K562 (cell line): ENCODE measurements around the gene GAL3ST3. TPM values are rescaled to one million over a fixed set of nuclear protein-coding genes. Genes with fewer than 3 reads are reported as not detected.

Experiments used
- CTBP1 ChIP-seq: fragments of 450-650 bp; IDR thresholded peaks from 2 replicates; pipeline ENCODE4 v1.6.1; 2016; ENCODE audit warnings: borderline replicate concordance
- CTCF ChIP-seq, 3 experiments: IDR thresholded peaks in 2 of 3; conservative IDR thresholded peaks in 1 of 3; 2 replicates each; pipeline ENCODE4 v1.5.1; 2011 to 2012; ENCODE audit warnings: low read length in 3 of 3, mild to moderate bottlenecking in 3 of 3, control low read depth in 2 of 3, improper control_type of control experiment in 1 of 3, inconsistent platforms in 1 of 3, low read depth in 1 of 3, mixed read lengths in 1 of 3, moderate library complexity in 1 of 3; ENCODE audit not compliant: insufficient read depth in 2 of 3
- ETV1 ChIP-seq: fragments of 450-650 bp; conservative IDR thresholded peaks from 2 replicates; pipeline ENCODE4 v1.6.1; 2016; ENCODE audit warnings: missing genetic modification characterization, control low read depth, low read depth, missing compliant biosample characterization
- GATAD2B ChIP-seq: fragments of 450-650 bp; IDR thresholded peaks from 2 replicates; pipeline ENCODE4 v1.6.1; 2017; ENCODE audit warnings: mild to moderate bottlenecking, borderline replicate concordance
- HMBOX1 ChIP-seq: sonication (generic); IDR thresholded peaks from 2 replicates; pipeline ENCODE4 v1.6.1; 2016
- KDM1A ChIP-seq, 2 experiments: fragments of 450-650 bp; IDR thresholded peaks; 2 replicates each; pipeline ENCODE4 v1.6.1; 2016; ENCODE audit warnings: mild to moderate bottlenecking in 2 of 2
- KLF6 ChIP-seq: fragments of 250-450 bp; sonication (Bioruptor Pico); IDR thresholded peaks from 2 replicates; pipeline ENCODE4 v1.4.0; 2020; ENCODE audit warnings: mild to moderate bottlenecking, moderate library complexity, borderline replicate concordance
- MEF2A ChIP-seq: IDR thresholded peaks from 2 replicates; pipeline ENCODE4 v1.6.1; 2011; ENCODE audit warnings: low read depth, mild to moderate bottlenecking, low read length, moderate library complexity; ENCODE audit not compliant: control insufficient read depth
- MEF2D ChIP-seq: conservative IDR thresholded peaks from 2 replicates; pipeline ENCODE4 v1.6.1; 2016; ENCODE audit warnings: low read depth, missing genetic modification characterization, missing compliant biosample characterization
- NR2C2 ChIP-seq, 2 experiments: fragments of 200-800 bp in 1 of 2; sonication (Bioruptor generic) in 1 of 2; sonication (generic) in 1 of 2; formaldehyde crosslinking in 1 of 2; IDR thresholded peaks; 2 replicates each; pipeline versions ENCODE4 v1.6.1 to v1.8.0; 2016 to 2022; ENCODE audit warnings: mild to moderate bottlenecking in 1 of 2, missing compliant biosample characterization in 1 of 2, missing genetic modification characterization in 1 of 2, missing genetic modification reagents in 1 of 2
- PHTF2 ChIP-seq: fragments of 250-450 bp; sonication (Bioruptor Pico); IDR thresholded peaks from 2 replicates; pipeline ENCODE4 v1.5.0; 2021; ENCODE audit warnings: mild to moderate bottlenecking
- POLR2A ChIP-seq: fragments of 450-650 bp; conservative IDR thresholded peaks from 2 replicates; pipeline ENCODE4 v1.6.1; 2016
- RCOR1 ChIP-seq, 2 experiments: IDR thresholded peaks; 2 replicates each; pipeline ENCODE4 v1.6.1; 2012; ENCODE audit warnings: low read depth in 2 of 2, low read length in 2 of 2, borderline replicate concordance in 1 of 2, improper control_type of control experiment in 1 of 2
- SMARCA5 ChIP-seq: fragments of 450-650 bp; IDR thresholded peaks from 2 replicates; pipeline ENCODE4 v1.6.1; 2016
- SPI1 ChIP-seq: IDR thresholded peaks from 2 replicates; pipeline ENCODE4 v1.6.1; 2011; ENCODE audit warnings: low read depth, low read length, control low read depth, borderline replicate concordance
- SUPT5H ChIP-seq: fragments of 450-650 bp; IDR thresholded peaks from 2 replicates; pipeline ENCODE4 v1.6.1; 2016
- TBL1XR1 ChIP-seq, 2 experiments: IDR thresholded peaks; 2 replicates each; pipeline ENCODE4 v1.6.1; 2012; ENCODE audit warnings: improper control_type of control experiment in 2 of 2, low read length in 2 of 2, mild to moderate bottlenecking in 1 of 2
- ZFX ChIP-seq: sonication (generic); formaldehyde crosslinking; IDR thresholded peaks from 2 replicates; pipeline ENCODE4 v1.8.0; 2022; ENCODE audit warnings: mild to moderate bottlenecking, missing genetic modification reagents, moderate library complexity
- ZNF274 ChIP-seq: IDR thresholded peaks from 2 replicates; pipeline ENCODE4 v1.6.1; 2011; ENCODE audit warnings: low read depth, mild to moderate bottlenecking, low read length, moderate library complexity, borderline replicate concordance
- ZNF589 ChIP-seq: fragments of 200-800 bp; sonication (Bioruptor generic); IDR thresholded peaks from 2 replicates; pipeline ENCODE4 v1.6.1; 2016; ENCODE audit warnings: low read depth, missing genetic modification characterization, missing compliant biosample characterization
- ZNF695 ChIP-seq: fragments of 450-650 bp; formaldehyde crosslinking; IDR thresholded peaks from 2 replicates; pipeline ENCODE4 v1.4.0; 2020; ENCODE audit warnings: mild to moderate bottlenecking, moderate library complexity
- polyA plus RNA-seq, 8 experiments: library from polyadenylated mRNA; depleted of rRNA in 4 of 8; stranded (reverse) in 5 of 8; unstranded in 3 of 8; fragments of >200 nt; fragmentation: Nextera tagmentation in 2 of 8; fragmentation: Illumina TruSeq in 1 of 8; extraction: Ambion mirVana in 2 of 8; extraction: Trizol in 1 of 8; gene quantifications; 2 replicates each; pipeline versions ENCODE4 v1.2.1 to v1.2.3, GENCODE V29; 2011 to 2014; ENCODE audit warnings: inconsistent platforms in 1 of 8, missing spikeins in 1 of 8
- total RNA-seq, 7 experiments: library from RNA; depleted of rRNA in 6 of 7; stranded (reverse); fragments of >200 nt in 6 of 7; fragmentation: Illumina TruSeq in 2 of 7; extraction: Trizol in 2 of 7; gene quantifications; 2 replicates each; pipeline versions ENCODE4 v1.2.1 to v1.2.3, GENCODE V29; 2011 to 2021; ENCODE audit warnings: low replicate concordance in 1 of 7
- TF ChIP-seq, protein P1 (sequence below): sonication (generic); formaldehyde crosslinking; IDR thresholded peaks from 2 replicates; pipeline ENCODE4 v1.8.1; 2023; ENCODE audit warnings: mild to moderate bottlenecking, missing genetic modification reagents

GAL3ST3 gene
- total and polyA plus RNA-seq, 9 of the 15 experiments (the other 6 are each of a cell fraction or from before 2014, with no cell fraction given): not detected

DNA sequence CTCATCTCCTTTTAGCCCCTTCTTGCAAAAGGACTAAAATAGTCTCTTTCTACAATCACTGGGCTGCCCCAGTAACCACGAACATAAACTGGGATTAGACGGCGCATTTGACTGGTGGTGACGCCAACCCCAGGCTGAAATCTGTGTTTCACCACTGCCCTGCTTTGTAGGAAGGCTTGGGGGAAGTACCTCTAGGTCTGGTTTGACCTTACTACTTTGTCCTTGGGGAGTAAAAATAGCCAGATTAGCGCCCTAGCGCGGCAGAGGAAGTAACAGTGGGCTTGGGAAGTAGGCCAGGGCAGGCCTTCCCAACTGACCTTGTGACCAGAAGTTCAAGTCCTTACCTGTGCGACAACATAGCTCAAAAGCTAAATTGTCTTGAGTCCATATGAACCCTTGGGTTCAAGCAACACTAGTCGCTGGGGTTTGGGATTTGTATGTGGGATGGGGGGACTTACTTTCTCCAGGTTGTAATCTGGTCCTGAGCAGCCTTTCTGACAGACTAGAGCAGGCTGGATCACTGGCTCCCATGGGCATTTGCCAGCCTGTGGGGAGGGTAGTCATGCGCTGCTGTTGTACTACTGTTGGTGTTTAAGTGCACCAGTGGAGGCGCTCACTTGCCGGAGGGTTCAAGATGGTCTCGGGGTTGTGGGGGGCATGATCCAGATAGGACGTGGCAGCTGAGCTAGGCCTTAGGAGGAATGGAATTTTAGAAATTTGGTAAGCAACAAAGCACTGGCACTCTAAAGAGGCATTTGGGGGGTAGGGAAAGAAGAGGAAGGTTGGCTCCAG lies 20.2 kb upstream of the GAL3ST3 start (continued):
- TF ChIP-seq, protein P1, sequence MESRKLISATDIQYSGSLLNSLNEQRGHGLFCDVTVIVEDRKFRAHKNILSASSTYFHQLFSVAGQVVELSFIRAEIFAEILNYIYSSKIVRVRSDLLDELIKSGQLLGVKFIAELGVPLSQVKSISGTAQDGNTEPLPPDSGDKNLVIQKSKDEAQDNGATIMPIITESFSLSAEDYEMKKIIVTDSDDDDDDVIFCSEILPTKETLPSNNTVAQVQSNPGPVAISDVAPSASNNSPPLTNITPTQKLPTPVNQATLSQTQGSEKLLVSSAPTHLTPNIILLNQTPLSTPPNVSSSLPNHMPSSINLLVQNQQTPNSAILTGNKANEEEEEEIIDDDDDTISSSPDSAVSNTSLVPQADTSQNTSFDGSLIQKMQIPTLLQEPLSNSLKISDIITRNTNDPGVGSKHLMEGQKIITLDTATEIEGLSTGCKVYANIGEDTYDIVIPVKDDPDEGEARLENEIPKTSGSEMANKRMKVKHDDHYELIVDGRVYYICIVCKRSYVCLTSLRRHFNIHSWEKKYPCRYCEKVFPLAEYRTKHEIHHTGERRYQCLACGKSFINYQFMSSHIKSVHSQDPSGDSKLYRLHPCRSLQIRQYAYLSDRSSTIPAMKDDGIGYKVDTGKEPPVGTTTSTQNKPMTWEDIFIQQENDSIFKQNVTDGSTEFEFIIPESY (CRISPR knock-in tag): no peak
- TF ChIP-seq ZFX (CRISPR knock-in tag): peak; percentile 74
- TF ChIP-seq CTBP1: peak; percentile 23; the same call in 1 of the 2 replicates
- no peak for TF ChIP-seq NR2C2 (CRISPR knock-in tag; IDR thresholded peaks at IDR 0.05)
- peak; percentile 59 for TF ChIP-seq NR2C2 (tag; IDR thresholded peaks at IDR 0.05)
- TF ChIP-seq TBL1XR1 (IDR thresholded peaks at IDR 0.05; ENCODE audit: low read length in 2 of 2): no peak
- no peak for TF ChIP-seq PHTF2 (CRISPR knock-in tag)
- peak; percentile 62; the same call in 1 of the 2 replicates for TF ChIP-seq SUPT5H
- peak; percentile 68; the same call in 1 of the 2 replicates for TF ChIP-seq POLR2A
- peak; percentile 40; the same call in 1 of the 2 replicates for TF ChIP-seq MEF2D (tag)
- TF ChIP-seq MEF2A: peak; percentile 53; the same call in 1 of the 2 replicates
- TF ChIP-seq ETV1: 0 out of 2 replicates have a peak, but pooled peaks have one; percentile 27
- TF ChIP-seq KLF6 (CRISPR knock-in tag): 0 out of 2 replicates have a peak, but pooled peaks have one; percentile 20
- TF ChIP-seq ZNF274: 0 out of 2 replicates have a peak, but pooled peaks have one; percentile 8
- peak; percentile 40 to 65; a peak in 2 of 4 replicates for TF ChIP-seq KDM1A (IDR thresholded peaks at IDR 0.05)
- 0 out of 6 replicates have a peak, but pooled peaks of 2 of the 3 experiments have one; percentile 9 to 20 for TF ChIP-seq CTCF (IDR thresholded peaks at IDR 0.05 in 2 of 3, conservative IDR thresholded peaks at IDR 0.05 in 1 of 3; ENCODE audit: insufficient read depth in 2 of 3, low read depth in 1 of 3, low read length in 3 of 3)
- peak; percentile 64; the same call in 1 of the 2 replicates for TF ChIP-seq SPI1
- TF ChIP-seq RCOR1 (IDR thresholded peaks at IDR 0.05; ENCODE audit: borderline replicate concordance in 1 of 2, low read depth in 2 of 2, low read length in 2 of 2): peak in 1 of 2 experiments; percentile 43; a peak in 1 of 4 replicates
- TF ChIP-seq GATAD2B: no peak
- peak; percentile 52; the same call in 1 of the 2 replicates for TF ChIP-seq HMBOX1
- TF ChIP-seq ZNF589 (CRISPR knock-in tag): peak; percentile 61; the same call in 1 of the 2 replicates
- TF ChIP-seq ZNF695 (CRISPR knock-in tag): no peak
- 0 out of 2 replicates have a peak, but pooled peaks have one; percentile 13 for TF ChIP-seq SMARCA5
